T follicular helper cell (primary cell): ENCODE measurements around the gene PURA.

Experiments used
- DNase-seq: peaks from one replicate; pipeline ENCODE4 v3.0.0-alpha.2; 2020; ENCODE audit warnings: low read depth
- total RNA-seq, 2 experiments: gene quantifications; one replicate each; lab custom pipeline; 2026; lab: John Stamatoyannopoulos, UW

PURA gene
- 34.0 to 81.5 reads per million in 2 experiments for total RNA-seq

DNA sequence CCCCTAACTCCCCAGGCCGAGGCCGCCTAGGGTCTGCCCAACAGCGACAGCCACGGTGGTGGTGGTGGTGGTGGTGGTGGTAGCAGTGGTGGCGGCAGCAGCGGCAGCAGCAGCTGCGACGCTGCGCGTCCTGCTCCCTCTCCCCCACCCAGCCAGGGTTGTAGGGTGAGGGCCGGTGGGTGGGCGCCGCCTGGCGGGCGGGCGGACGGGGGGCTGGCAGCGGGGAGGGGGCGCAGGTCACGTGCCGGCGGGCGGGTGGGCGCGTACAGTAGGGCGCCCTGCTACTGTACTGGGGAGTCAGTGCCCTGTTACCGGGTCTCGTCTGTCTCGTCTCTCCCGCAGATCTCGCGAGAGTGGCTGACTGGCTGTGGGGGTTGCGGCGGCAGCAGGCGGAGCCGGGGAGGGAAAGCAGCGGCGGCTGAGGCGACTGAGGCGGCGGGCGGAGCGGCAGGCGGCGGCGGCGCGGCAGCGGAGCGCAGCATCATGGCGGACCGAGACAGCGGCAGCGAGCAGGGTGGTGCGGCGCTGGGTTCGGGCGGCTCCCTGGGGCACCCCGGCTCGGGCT lies at the start of gene PURA:
TSS of gene PURA (plus strand) at position 411 of the 565 bp plus-strand sequence. CDS start at position 484, 73 bp downstream.
- peak; percentile 98 for DNase-seq

GRCh38 chr5:140072812-140073211 lies 41.1 kb upstream of the PURA start:
- no peak for DNase-seq

- DNase-seq: no peak
These were observed 40.6 kb upstream of the PURA start for GRCh38 chr5:140073296-140073695.

DNA sequence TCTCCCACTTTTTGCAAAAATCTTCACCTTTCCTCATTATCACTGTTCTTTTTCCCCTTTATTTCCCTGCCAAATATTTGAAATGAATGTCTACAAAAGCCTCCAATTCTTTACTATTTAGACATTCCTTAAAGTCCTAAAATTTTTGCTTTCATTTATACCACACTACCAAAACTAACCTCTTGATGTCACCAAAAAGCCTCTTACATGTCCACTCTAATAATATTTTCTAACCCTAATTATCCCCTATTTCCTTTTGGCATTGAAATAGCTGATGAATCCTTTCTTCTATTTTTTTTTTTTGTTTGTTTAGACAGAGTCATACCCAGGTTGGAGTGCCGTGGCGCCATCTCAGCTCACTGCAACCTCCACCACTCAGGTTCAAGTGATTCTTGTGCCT lies 38.5 kb upstream of the PURA start:
- DNase-seq: no peak

- no peak for DNase-seq
These were observed 37.8 kb upstream of the PURA start for GRCh38 chr5:140076142-140076541.

GRCh38 chr5:140076788-140077187 lies 37.1 kb upstream of the PURA start:
- DNase-seq: no peak

GRCh38 chr5:140083120-140083519 lies 30.8 kb upstream of the PURA start:
- no peak for DNase-seq

DNA sequence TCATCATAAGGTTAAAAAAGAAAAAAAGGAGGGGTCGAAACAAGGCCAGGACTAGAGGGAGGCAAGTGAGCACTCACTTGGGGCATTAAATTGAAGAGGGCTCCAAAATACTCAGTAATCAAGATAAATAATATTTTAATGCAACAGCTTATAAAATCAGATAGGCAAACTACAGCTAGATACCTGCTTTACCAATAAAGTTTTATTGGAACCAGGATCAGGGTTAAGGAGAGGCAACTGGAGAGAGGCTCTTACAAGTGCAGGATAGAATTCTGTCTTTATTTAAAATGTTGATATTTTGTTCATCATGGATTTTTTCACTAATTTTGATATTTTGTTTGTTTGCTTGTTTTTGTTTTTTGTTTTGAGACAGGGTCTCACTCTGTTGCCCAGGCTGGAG lies 30.3 kb upstream of the PURA start:
- no peak for DNase-seq

GRCh38 chr5:140084541-140084940 lies 29.4 kb upstream of the PURA start:
- no peak for DNase-seq

- no peak for DNase-seq
These were observed 23.7 kb upstream of the PURA start for GRCh38 chr5:140090251-140090650.

- no peak for DNase-seq
These were observed 20.7 kb upstream of the PURA start for GRCh38 chr5:140093179-140093578.

DNA sequence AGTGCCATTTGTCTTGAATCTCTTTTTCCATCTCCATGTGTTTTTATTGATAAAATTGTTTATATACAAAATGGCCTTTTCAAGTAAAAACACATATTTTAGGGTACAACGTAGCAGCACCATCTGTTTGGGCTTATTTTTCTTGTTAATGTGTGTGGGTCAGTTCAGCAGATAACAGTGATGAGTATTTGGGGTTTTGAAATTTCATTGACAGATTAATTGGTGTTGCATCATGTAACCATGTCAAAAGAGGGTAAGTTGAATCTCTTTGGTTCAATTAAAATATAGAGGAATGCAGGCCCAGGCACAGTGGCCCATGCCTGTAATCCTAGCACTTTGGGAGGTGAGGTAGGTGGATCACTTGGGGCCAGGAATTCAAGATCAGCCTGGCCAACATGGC lies 20.0 kb upstream of the PURA start:
- DNase-seq: no peak

- no peak for DNase-seq
These were observed 19.0 kb upstream of the PURA start for GRCh38 chr5:140094889-140095288.

GRCh38 chr5:140101179-140101578 lies 12.7 kb upstream of the PURA start:
- DNase-seq: no peak

DNA sequence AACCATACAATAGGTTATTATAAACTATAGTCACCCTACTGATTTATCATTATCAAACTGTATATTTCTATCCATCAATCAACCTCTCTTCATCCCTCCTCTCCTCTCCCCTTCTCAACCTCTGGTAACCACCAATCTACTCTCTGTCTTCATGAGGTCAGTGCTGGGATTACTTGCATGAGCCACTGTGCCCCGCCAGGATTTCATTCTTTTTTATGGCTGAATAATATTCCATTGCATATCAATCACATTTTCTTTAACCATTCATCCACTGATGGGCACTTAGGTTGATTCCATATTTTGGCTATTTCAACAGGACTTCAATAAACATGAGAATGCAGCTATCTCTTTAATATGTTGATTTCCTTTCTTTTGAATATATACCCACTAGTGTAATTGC lies 10.8 kb upstream of the PURA start:
- no peak for DNase-seq

DNA sequence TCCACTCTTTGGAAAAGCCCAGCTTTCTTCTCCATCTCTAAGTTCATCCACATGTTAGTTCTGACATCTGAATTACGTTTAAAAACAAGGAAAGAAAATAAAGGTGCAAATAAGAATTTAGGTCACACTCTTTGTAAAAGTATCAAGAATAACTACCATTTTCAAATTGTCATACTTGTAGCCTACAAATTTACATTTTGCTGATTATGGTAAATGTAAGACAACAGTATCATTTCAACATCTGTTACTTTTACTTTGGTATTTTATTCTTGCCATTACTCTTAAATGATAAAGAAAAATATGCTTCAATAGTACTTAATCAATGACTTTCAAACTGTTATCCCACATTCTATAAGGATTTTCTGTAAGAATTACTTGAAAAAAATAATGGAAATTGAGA lies 9.8 kb upstream of the PURA start:
- DNase-seq: no peak

- DNase-seq: no peak
These were observed 7.8 kb upstream of the PURA start for GRCh38 chr5:140106101-140106500.

DNA sequence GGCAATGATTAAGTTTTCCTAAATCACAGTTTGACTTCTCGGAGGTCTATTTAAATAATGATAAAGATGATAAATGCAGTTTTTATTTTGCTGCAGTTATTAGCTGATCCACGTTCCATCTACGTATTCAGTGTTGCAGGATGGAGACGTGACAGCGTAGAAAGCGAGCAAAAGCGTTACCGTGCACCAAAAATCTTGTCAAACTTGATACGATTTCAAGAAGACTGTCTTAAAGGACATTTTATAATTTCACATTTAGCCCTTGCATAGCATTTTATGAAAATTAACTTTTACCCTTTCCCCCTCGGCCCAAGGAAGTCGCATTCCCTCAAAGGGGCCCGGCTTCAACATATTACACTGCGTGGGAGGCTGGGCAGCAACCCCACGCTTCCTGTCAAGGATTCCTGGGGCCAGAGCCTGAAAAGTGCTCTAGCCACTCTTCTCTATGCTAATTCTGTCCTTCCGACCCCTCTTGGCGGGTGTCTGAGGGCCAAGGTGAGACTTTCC lies 7.1 kb upstream of the PURA start:
- DNase-seq: no peak

DNA sequence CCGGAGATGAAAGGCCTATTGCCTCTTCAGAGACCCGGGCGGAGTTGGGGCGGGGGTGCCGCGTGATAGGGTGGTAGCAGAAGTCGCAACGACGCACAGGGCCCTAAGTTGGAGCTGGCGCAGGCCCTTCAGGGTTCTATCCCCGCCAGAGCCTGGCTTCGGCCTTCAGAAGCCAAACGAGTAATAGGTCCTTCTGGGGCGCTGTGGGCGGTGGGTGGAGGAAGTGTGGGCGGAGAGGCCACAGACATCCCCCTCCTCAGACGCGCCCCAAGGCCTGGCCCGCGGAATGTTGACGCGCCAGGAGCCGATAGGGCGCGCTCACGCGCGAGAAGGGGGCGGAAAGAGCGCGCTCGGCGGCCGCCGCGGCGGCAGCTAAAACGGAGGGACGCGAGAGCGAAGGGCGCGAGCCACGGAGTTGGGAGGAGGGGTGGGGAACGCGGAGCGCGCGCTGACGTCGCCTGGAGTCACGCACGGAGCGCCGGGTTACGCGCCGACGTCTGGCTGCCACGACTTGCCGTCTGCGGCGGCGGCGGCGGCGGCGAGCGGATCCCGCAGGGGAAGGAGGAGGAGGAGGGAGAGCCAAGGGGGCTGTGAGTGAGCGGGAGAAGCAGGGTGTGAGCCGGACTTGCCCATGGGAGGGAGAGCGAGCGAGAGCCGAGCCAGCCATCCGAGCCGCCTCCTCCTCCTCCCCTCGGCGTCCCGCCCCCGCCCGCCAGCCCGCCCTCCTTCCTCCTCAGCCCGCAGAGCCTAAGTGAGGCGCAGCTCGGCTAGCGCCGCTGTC lies 6.4 kb upstream of the PURA start:
- peak; percentile 92 for DNase-seq

- peak; percentile 6 for DNase-seq
These were observed 5.6 kb upstream of the PURA start for GRCh38 chr5:140108093-140109017.

GRCh38 chr5:140109018-140109758 lies 4.7 kb upstream of the PURA start:
- no peak for DNase-seq
